MCF 10A (cell line): ENCODE results near the gene PCNX2. TPM values are rescaled to one million over a fixed set of nuclear protein-coding genes. Genes with fewer than 3 reads are reported as not detected.

Source experiments
- BruUV-seq: library from RNA; stranded (reverse); fragments of 400-500 nt; replicated peaks from 2 replicates; lab custom pipeline; 2021; lab: Mats Ljungman, UMichigan
- CTCF ChIA-PET: fragments of 300-600 bp; sonication (Branson Sonifier 250); formaldehyde crosslinking; extraction: SDS; loops from one replicate; lab custom pipeline; 2021; ENCODE audit warnings: antibody characterized with exemption, inconsistent platforms; lab: Yijun Ruan, JAX
- POLR2A ChIA-PET: fragments of 300-600, 350-650 bp; sonication (Branson Sonifier 250); formaldehyde crosslinking; extraction: SDS; loops from one replicate; lab custom pipeline; 2020; ENCODE audit warnings: antibody characterized with exemption, inconsistent platforms; lab: Yijun Ruan, JAX
- DNase-seq: peaks from one replicate; pipeline ENCODE4 v3.0.0-alpha.2; 2018; ENCODE audit not compliant: unreplicated experiment
- H3K27ac Mint-ChIP-seq: one replicate; pipeline ENCODE4 v1.8.0; 2022; ENCODE audit warnings: mild to moderate bottlenecking, low read depth, mixed read lengths; ENCODE audit not compliant: unreplicated experiment
- H3K27me3 Mint-ChIP-seq: one replicate; pipeline ENCODE4 v1.8.0; 2022; ENCODE audit warnings: mixed read lengths; ENCODE audit not compliant: insufficient read depth, unreplicated experiment
- H3K36me3 Mint-ChIP-seq: one replicate; pipeline ENCODE4 v1.8.0; 2022; ENCODE audit warnings: mild to moderate bottlenecking, moderate library complexity, mixed read lengths; ENCODE audit not compliant: insufficient read depth, unreplicated experiment
- H3K4me1 Mint-ChIP-seq: one replicate; pipeline ENCODE4 v1.8.0; 2022; ENCODE audit warnings: mixed read lengths; ENCODE audit not compliant: insufficient read depth, unreplicated experiment
- H3K4me3 Mint-ChIP-seq: one replicate; pipeline ENCODE4 v1.8.0; 2022; ENCODE audit warnings: mild to moderate bottlenecking, moderate library complexity, mixed read lengths; ENCODE audit not compliant: unreplicated experiment
- H3K9me3 Mint-ChIP-seq: one replicate; pipeline ENCODE4 v1.8.0; 2022; ENCODE audit warnings: mixed read lengths; ENCODE audit not compliant: unreplicated experiment
- CTCF ChIP-seq: fragments of 200-600 bp; IDR thresholded peaks from one replicate; pipeline ENCODE4 v1.8.0; 2022; ENCODE audit warnings: antibody characterized with exemption, mild to moderate bottlenecking; ENCODE audit not compliant: unreplicated experiment
- intact Hi-C: fragments of 100-400 bp; cut with micrococcal nuclease; formaldehyde crosslinking; loops from 2 replicates; pipeline ENCODE4 v1.14.1; 2022
- total RNA-seq: library from RNA; stranded (reverse); gene quantifications from 2 replicates; pipeline ENCODE4 v1.2.3, GENCODE V29; 2022

Gene PCNX2
- total RNA-seq, 1 experiment from 2014 or later, result 80.5 TPM

- ChIA-PET CTCF (interaction anchor here (1.1 kb wide), 1 partner anchor 16 kb away, joined by 5 read pairs; no protein-coding TSS in a partner anchor), POLR2A (interaction anchor here (0.7 to 2.1 kb wide), 6 partner anchors 15 to 1419 kb away, joined by 3 to 10 read pairs (median 3); partner anchors contain the start of gene SIPA1L2)
- no peak overlapping the region for H3K4me3 Mint-ChIP-seq
- no peak for DNase-seq
- H3K27me3 Mint-ChIP-seq, result no peaks in the 10 kb centered on the region
- peak overlapping the region; percentile 49 for H3K27ac Mint-ChIP-seq
- TF ChIP-seq CTCF, result no peak
- H3K4me1 Mint-ChIP-seq, result peaks cover 8% of the 10 kb centered on the region
- BruUV-seq, result no TSS peak
- intact Hi-C loops, result no loop called here
- H3K36me3 Mint-ChIP-seq, result peaks cover 52% of the 10 kb centered on the region
- no peaks in the 10 kb centered on the region for H3K9me3 Mint-ChIP-seq
Observed at GRCh38 chr1:233261695-233262094, 33.8 kb downstream of the PCNX2 start.

- peak overlapping the region; percentile 49 for H3K27ac Mint-ChIP-seq
- intact Hi-C loops, result no loop called here
- peak; percentile 38 for DNase-seq
- peaks cover 8% of the 10 kb centered on the region for H3K4me1 Mint-ChIP-seq
- H3K4me3 Mint-ChIP-seq, result no peak overlapping the region
- H3K9me3 Mint-ChIP-seq, result no peaks in the 10 kb centered on the region
- H3K36me3 Mint-ChIP-seq, result peaks cover 53% of the 10 kb centered on the region
- H3K27me3 Mint-ChIP-seq, result no peaks in the 10 kb centered on the region
- no TSS peak for BruUV-seq
- POLR2A ChIA-PET, result interaction anchor here (0.7 to 2.1 kb wide), 7 partner anchors 15 to 1418 kb away, joined by 3 to 10 read pairs (median 3); partner anchors contain the start of gene SIPA1L2
- TF ChIP-seq CTCF, result no peak
- CTCF ChIA-PET, result interaction anchor here (1.1 kb wide), 1 partner anchor 16 kb away, joined by 5 read pairs; no protein-coding TSS in a partner anchor
Observed at GRCh38 chr1:233261206-233261605, 34.3 kb downstream of the PCNX2 start.

GRCh38 chr1:233257786-233258185 is 37.7 kb downstream of the PCNX2 start:
- H3K4me1 Mint-ChIP-seq, result peaks cover 8% of the 10 kb centered on the region
- no peaks in the 10 kb centered on the region for H3K9me3 Mint-ChIP-seq
- no peak overlapping the region for H3K27ac Mint-ChIP-seq
- ChIA-PET POLR2A (no interaction called here), CTCF (interaction anchor here (0.6 to 1.2 kb wide), 2 partner anchors 47 to 259 kb away, joined by 3 to 4 read pairs; no protein-coding TSS in a partner anchor)
- no peaks in the 10 kb centered on the region for H3K27me3 Mint-ChIP-seq
- no TSS peak for BruUV-seq
- no peak overlapping the region for H3K4me3 Mint-ChIP-seq
- no peak for TF ChIP-seq CTCF
- peaks cover 68% of the 10 kb centered on the region for H3K36me3 Mint-ChIP-seq
- intact Hi-C loops, result no loop called here
- DNase-seq, result no peak

DNA sequence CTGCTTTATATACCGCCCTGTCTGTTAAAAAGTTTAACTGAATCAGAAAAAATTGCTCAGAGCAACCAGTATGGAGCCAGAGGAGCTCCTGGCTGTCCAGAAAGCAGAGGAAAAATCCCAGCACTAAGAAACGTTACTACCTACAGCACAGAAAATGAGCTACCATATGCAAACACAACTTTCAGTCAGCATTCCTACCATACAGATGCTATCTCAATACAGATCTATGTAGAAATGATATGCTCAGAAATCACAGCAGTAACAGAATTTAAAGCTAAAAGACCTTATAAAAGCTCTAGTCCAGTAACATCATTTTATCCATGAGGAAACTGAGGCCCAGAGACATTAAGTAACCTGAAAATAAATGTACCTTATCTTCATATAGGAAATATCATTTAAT is 38.7 kb downstream of the PCNX2 start:
- peaks cover 8% of the 10 kb centered on the region for H3K4me1 Mint-ChIP-seq
- intact Hi-C loops, result no loop called here
- no peak for TF ChIP-seq CTCF
- H3K36me3 Mint-ChIP-seq, result peaks cover 74% of the 10 kb centered on the region
- ChIA-PET POLR2A (interaction anchor here (0.6 to 1.0 kb wide), 4 partner anchors 10 to 613 kb away, joined by 3 read pairs; no protein-coding TSS in a partner anchor), CTCF (interaction anchor here (0.6 to 1.2 kb wide), 3 partner anchors 9 to 48 kb away, joined by 3 to 4 read pairs (median 3); no protein-coding TSS in a partner anchor)
- no peaks in the 10 kb centered on the region for H3K9me3 Mint-ChIP-seq
- no peak overlapping the region for H3K4me3 Mint-ChIP-seq
- H3K27ac Mint-ChIP-seq, result no peak overlapping the region
- no TSS peak for BruUV-seq
- H3K27me3 Mint-ChIP-seq, result no peaks in the 10 kb centered on the region
- no peak for DNase-seq
